ENCODE results near the gene MFSD8. TPM values are rescaled to one million over a fixed set of nuclear protein-coding genes. Genes with fewer than 3 reads are reported as not detected.
"Not testable (repeated sequence)": the region's sequence is repeated elsewhere in the genome, so short reads cannot be mapped to it uniquely, and the experiment has no call there.

The MFSD8 gene
- total RNA-seq, 2 experiments from 2014 or later = 13.0 to 15.6 TPM

DNA sequence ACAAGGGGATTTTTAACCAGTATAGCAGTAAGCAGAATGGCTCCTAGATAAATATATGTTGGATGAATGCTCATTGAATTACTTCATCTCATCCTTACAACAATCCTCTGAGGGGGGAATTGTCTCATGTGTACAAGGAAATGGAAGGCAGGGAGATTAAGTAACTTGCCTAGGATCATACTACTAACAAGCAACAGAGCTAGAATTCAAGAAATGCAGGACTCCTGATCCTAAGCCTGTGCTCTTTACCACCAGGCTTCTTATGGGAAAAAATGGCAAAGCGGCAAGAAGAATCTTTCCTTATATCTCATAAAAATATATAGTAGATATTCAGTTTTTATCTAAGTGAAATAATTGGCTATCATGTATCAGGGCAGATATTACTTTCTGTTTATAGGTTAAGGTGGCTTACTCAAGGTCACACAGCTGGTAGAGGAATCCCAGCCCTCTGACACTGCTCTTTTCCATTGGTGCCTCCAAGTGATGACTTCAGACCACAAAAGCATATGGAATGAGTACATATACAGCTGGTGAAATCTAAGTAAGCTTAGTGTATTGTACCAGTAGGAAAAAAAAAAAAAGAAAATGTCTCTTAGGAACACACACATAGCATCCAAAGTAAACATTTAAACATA is 2.3 kb upstream of the MFSD8 start:
- H3K36me3 Mint-ChIP-seq = peaks cover 17% of the 10 kb centered on the region
- no peak overlapping the region for H3K27ac Mint-ChIP-seq
- no peaks in the 10 kb centered on the region for H3K9me3 Mint-ChIP-seq
- H3K27me3 Mint-ChIP-seq = no peaks in the 10 kb centered on the region
- H3K4me3 Mint-ChIP-seq = peak overlapping the region; percentile 57
- DNase-seq = no peak
- peaks cover 35% of the 10 kb centered on the region for H3K4me1 Mint-ChIP-seq

DNA sequence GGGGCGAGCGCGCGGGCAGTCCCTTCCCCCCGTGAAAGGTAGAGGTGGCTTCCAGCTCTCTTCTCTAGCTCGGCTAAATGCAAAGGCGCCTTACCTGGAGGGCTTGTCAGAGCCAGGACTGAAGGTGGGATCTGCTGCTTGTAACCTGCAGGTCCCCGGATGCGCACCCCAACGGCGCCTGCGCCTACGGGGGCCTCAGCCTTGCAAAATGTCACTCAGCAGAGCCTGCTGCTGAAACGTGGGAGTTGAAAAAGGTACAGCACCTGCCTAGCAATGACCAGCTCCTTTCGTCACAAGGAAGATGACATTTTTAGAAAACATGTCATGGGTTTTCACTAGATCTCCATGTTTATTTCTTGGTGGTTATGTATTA is 816 bp upstream of the MFSD8 start:
- peak; percentile 83 for DNase-seq
- H3K36me3 Mint-ChIP-seq = peaks cover 17% of the 10 kb centered on the region
- peaks cover 34% of the 10 kb centered on the region for H3K4me1 Mint-ChIP-seq
- H3K9me3 Mint-ChIP-seq = no peaks in the 10 kb centered on the region
- peak overlapping the region; percentile 92 for H3K4me3 Mint-ChIP-seq
- H3K27ac Mint-ChIP-seq = peak overlapping the region; percentile 96
- H3K27me3 Mint-ChIP-seq = no peaks in the 10 kb centered on the region

DNA sequence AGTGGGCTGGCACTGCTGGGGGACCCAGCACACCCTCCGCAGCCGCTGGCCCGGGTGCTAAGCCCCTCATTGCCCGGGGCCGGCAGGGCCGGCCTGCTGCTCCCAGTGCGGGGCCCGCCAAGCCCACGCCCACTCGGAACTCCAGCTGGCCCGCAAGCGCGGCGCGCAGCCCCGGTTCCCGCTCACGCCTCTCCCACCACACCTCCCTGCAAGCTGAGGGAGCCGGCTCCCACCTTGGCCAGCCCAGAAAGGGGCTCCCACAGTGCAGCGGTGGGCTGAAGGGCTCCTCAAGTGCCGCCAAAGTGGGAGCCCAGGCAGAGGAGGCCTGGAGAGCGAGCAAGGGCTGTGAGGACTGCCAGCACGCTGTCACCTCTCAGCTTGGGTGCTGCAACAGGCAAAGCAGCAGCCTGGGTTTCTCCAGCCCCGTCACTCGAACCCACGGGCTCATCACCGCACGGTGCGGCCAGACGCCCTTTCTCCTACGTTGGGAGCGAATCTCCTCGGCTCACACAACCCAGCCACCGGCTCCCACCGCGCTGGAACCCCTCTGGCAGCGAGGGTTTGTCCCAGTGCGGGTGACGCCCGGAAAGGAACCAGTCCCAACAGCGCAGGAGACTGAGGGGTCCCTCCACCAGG is 429 bp downstream of the MFSD8 start:
- Mint-ChIP-seq H3K4me1 (peaks cover 34% of the 10 kb centered on the region), H3K27ac (peak overlapping the region; percentile 96), H3K36me3 (peaks cover 17% of the 10 kb centered on the region), H3K4me3 (peak overlapping the region; percentile 92)
- DNase-seq = peak; percentile 41
- H3K27me3 Mint-ChIP-seq, H3K9me3 Mint-ChIP-seq: not testable (repeated sequence)

DNA sequence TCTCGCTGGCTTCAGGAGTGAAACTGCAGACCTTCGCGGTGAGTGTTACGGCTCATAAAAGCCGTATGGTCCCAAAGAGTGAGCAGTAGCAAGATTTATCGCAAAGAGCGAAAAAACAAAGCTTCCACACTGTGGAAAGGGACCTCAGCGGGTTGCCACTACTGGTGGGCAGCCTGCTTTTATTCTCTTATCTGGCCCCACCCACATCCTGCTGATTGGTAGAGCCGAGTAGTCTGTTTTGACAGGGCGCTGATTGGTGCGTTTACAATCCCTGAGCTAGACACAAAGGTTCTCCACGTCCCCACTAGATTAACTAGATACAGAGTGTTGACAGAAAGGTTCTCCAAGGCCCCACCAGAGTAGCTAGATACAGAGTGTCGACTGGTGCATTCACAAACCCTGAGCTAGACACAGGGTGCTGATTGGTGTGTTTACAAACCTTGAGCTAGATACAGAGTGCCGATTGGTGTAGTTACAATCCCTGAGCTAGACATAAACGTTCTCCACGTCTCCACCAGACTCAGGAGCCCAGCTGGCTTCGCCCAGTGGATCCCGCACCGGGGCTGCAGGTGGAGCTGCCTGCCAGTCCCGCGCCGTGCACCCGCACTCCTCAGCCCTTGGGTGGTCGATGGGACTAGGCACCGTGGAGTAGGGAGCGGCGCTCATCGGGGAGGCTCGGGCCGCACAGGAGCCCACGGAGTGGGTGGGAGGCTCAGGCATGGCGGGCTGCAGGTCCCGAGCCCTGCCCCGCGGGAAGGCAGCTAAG is 1.2 kb downstream of the MFSD8 start:
- not testable (repeated sequence) for H3K9me3 Mint-ChIP-seq, H3K27me3 Mint-ChIP-seq
- peak; percentile 1 for DNase-seq
- Mint-ChIP-seq H3K4me1 (peaks cover 32% of the 10 kb centered on the region), H3K36me3 (peaks cover 19% of the 10 kb centered on the region), H3K4me3 (peak overlapping the region; percentile 77), H3K27ac (peak overlapping the region; percentile 56)

DNA sequence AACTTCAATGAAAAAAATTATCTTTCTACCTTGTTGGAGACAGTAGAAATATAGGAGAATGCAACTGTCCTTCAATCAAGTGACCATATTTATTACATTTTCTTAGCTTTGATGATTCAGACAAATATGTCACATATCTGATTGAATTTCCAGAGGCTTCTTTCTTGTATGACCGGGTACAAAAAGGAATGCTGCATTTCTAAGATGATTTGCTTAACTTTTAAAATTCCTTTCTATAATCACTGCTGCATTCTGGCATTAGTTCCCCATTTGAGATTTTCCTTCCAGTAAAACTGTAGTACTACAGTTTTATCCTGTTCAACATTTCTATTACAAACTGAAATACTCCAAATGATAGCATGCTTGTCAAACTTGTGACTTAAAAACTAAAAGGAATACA is 5.2 kb downstream of the MFSD8 start:
- Mint-ChIP-seq H3K27ac (no peak overlapping the region), H3K36me3 (peaks cover 13% of the 10 kb centered on the region), H3K4me1 (peaks cover 26% of the 10 kb centered on the region), H3K4me3 (no peak overlapping the region), H3K27me3 (no peaks in the 10 kb centered on the region), H3K9me3 (no peaks in the 10 kb centered on the region)
- DNase-seq = no peak

DNA sequence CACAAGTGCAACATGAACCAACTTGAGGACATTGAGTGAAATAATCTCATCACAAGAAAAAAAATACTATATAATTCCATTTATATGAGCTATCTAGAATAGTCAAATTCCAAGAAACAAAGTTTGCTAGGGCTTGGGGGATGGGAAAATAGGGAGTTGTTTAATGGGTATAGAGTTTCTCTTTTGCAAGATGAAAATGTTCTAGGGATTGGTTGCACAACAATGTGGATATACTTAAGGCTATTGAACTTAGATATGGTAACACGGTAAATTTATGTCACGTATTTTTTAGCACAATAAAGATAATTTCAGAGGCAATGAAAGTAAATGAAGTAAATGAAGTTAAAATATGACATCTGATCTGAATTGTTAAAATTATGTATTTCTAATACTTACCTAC is 7.9 kb downstream of the MFSD8 start:
- Mint-ChIP-seq H3K27ac (no peak overlapping the region), H3K4me1 (peaks cover 9% of the 10 kb centered on the region), H3K4me3 (no peak overlapping the region), H3K9me3 (no peaks in the 10 kb centered on the region), H3K27me3 (no peaks in the 10 kb centered on the region), H3K36me3 (peaks cover 12% of the 10 kb centered on the region)
- DNase-seq = no peak

DNA sequence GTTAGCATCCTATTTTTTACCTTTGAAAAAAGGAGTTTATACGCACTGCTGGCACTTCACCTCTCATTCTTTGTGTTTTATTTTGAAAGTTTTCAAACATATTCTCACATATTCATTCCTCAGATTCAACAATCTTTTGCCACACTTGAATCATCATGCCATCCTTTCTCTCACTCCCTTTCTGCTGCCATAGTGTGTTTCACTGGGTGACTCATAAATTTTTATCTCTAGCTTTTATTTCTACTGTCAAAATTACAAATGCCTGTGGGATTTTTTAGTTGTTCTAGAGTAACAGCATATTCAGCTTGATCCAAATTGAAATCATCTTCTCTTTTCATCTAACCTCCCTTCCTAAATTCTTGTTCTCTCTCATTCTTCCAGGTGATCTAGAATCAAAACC is 28.0 kb downstream of the MFSD8 start:
- Mint-ChIP-seq H3K36me3 (peaks cover 9% of the 10 kb centered on the region), H3K9me3 (no peaks in the 10 kb centered on the region), H3K27me3 (no peaks in the 10 kb centered on the region), H3K27ac (no peak overlapping the region), H3K4me3 (no peak overlapping the region), H3K4me1 (no peaks in the 10 kb centered on the region)
- DNase-seq = no peak

DNA sequence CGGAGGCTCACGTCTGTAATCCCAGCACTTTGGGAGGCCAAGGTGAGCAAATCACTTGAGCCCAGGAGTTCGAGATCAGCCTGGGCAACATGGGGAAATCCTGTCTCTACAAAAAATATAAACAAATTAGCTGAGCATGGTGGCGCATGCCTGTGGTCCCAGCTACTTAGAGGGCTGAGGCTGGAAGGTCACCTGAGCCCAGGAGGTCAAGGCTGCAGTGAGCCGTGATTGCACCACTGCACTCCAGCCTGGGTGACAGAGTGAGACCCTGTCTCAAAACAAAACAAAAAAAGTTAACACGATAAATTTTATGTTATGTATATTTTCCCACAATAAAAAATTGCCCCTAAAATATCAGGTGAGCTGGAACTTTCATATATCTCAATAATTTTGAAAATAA is 33.1 kb downstream of the MFSD8 start:
- not testable (repeated sequence) for DNase-seq, H3K27me3 Mint-ChIP-seq, H3K27ac Mint-ChIP-seq, H3K9me3 Mint-ChIP-seq, H3K4me3 Mint-ChIP-seq, H3K4me1 Mint-ChIP-seq
- H3K36me3 Mint-ChIP-seq = peaks cover 11% of the 10 kb centered on the region

DNA sequence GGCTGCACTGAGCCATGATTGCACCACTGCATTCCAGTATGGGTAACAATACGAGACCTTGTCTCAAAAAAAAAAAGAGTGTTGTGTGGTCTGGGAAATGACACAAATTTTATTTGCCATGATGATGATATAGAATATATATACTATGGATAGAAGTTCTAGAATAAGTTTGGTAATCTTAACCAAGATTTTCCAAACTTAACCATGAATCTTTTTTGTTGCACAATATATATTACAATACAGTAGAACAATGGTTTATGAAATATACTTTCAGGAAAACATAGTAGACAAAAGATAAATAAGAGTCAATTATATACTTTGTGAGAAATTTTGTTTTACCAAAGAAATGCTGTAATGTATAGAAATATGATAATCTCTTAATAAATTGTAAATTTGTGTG is 34.8 kb downstream of the MFSD8 start:
- no peak for DNase-seq
- no peak overlapping the region for H3K4me3 Mint-ChIP-seq
- H3K27me3 Mint-ChIP-seq = no peaks in the 10 kb centered on the region
- H3K27ac Mint-ChIP-seq = no peak overlapping the region
- peaks cover 4% of the 10 kb centered on the region for H3K9me3 Mint-ChIP-seq
- H3K4me1 Mint-ChIP-seq = no peaks in the 10 kb centered on the region
- peaks cover 22% of the 10 kb centered on the region for H3K36me3 Mint-ChIP-seq

DNA sequence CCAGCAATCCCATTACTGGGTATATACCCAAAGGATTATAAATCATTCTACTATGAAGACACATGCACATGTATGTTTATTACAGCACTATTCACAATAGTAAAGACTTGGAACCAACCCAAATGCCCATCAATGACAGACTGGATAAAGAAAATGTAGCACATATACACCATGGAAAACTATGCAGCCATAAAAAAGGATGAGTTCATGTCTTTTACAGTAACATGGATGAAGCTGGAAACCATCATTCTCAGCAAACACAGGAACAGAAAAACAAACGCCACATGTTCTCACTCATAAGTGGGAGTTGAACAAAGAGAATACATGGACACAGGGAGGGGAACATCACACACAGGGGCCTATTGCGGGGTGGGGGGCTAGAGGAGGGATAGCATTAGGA is 39.3 kb downstream of the MFSD8 start:
- peaks cover 36% of the 10 kb centered on the region for H3K36me3 Mint-ChIP-seq
- not testable (repeated sequence) for H3K4me3 Mint-ChIP-seq, DNase-seq, H3K4me1 Mint-ChIP-seq, H3K9me3 Mint-ChIP-seq, H3K27me3 Mint-ChIP-seq, H3K27ac Mint-ChIP-seq

DNA sequence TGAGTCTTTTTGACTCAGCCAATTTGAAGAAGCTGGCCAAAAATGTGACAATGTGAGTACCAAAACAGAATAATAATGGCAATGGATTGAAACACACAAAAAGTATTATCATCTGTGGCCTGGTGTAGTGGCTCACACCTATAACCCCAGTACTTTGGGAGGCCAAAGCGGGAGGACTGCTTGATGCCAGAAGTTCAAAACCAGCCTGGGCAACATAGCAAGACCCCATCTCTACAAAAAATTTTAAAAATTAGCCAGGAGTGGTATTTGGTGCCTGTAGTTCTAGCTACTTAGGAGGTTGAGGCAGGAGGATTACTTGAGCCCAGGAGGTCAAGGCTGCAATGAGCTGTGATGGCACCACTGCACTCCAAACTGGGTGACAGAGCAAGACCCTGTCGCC is 42.7 kb downstream of the MFSD8 start:
- no peak for DNase-seq
- H3K9me3 Mint-ChIP-seq = peaks cover 4% of the 10 kb centered on the region
- H3K4me3 Mint-ChIP-seq = no peak overlapping the region
- H3K36me3 Mint-ChIP-seq = peaks cover 32% of the 10 kb centered on the region
- no peaks in the 10 kb centered on the region for H3K4me1 Mint-ChIP-seq
- no peaks in the 10 kb centered on the region for H3K27me3 Mint-ChIP-seq
- H3K27ac Mint-ChIP-seq = no peak overlapping the region

DNA sequence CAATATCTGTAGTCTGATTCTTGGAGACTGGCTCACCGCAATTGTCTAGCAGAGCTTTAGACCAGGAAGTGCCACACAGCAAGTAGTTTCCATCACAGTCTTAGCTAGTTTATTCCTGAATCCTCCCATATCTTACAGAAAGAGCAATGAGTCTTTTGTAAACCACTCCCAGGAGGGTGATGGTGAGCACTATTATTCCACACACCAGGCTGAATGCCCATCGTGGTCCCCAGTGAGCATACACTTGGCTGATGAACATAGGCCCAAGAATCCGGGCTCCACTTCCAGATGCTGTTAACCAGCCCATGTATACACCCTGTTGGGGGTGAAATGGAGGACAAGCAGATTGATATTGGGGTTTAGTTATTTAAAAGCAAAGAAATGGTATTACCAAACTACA is 44.5 kb downstream of the MFSD8 start:
- Mint-ChIP-seq H3K9me3 (peaks cover 2% of the 10 kb centered on the region), H3K4me1 (no peaks in the 10 kb centered on the region), H3K4me3 (no peak overlapping the region), H3K27me3 (no peaks in the 10 kb centered on the region), H3K36me3 (peaks cover 26% of the 10 kb centered on the region), H3K27ac (no peak overlapping the region)
- DNase-seq = no peak

DNA sequence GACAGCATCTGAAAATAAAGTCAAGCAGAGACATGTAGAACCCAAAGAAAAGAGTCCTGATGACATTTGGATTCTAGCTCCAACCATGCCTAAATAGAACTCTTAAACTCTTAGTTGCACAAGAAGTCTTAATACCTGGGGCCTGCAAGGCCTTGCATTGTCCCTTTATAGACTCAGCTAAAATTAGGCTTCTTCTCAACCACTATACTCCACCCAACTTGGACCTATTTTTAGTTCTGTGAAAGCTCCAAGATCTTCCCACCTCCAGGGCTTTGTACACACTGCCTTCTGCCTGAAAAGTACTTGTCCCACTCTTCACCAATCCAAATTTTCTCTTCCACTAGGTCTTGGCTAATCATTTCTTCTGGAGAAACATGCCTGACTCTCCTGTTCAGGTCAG is 47.8 kb downstream of the MFSD8 start:
- H3K27me3 Mint-ChIP-seq = no peaks in the 10 kb centered on the region
- no peaks in the 10 kb centered on the region for H3K9me3 Mint-ChIP-seq
- no peak overlapping the region for H3K4me3 Mint-ChIP-seq
- H3K4me1 Mint-ChIP-seq = no peaks in the 10 kb centered on the region
- H3K36me3 Mint-ChIP-seq = peaks cover 11% of the 10 kb centered on the region
- H3K27ac Mint-ChIP-seq = no peak overlapping the region
- no peak for DNase-seq

DNA sequence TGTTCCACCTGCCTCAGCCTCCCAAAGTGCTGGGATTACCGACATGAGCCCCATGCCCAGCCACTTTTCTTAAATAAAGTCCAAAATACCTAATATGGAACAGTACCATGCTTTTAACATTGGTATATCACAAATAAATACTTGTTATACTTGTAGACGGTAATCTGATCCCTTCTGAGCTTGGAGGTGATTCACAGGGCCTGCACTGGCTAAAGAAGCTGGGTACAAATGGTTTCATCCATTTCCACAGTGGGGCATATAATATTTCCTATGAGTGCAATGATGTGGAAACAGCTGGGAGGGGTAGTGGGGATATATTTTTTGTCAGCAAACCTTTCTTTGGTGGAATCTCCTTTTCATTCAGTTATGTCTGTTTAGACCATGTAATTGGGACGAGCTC is 48.5 kb downstream of the MFSD8 start:
- Mint-ChIP-seq H3K36me3 (peaks cover 11% of the 10 kb centered on the region), H3K27me3 (no peaks in the 10 kb centered on the region), H3K27ac (no peak overlapping the region), H3K9me3 (no peaks in the 10 kb centered on the region), H3K4me1 (no peaks in the 10 kb centered on the region), H3K4me3 (no peak overlapping the region)
- DNase-seq = no peak

DNA sequence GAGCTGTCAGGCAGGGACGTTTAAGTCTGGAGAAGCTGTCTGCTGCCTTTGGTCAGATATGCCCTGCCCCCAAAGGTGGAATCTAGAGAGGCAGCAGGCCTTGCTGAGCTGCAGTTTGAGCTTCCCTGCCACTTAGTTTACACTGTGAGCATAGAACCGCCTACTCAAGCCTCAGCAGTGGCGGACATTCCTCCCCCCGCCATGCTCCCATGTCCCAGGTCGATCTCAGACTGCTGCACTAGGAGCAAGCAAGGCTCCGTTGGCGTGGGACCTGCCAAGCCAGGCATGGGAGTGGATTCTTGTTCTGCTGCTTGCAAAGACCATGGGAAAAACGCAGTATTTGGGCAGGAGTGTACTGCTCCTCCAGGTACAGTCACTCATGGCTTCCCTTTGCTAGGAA is 59.9 kb downstream of the MFSD8 start:
- H3K27ac Mint-ChIP-seq = no peak overlapping the region
- peaks cover 19% of the 10 kb centered on the region for H3K36me3 Mint-ChIP-seq
- DNase-seq = no peak
- H3K4me3 Mint-ChIP-seq = no peak overlapping the region
- no peaks in the 10 kb centered on the region for H3K4me1 Mint-ChIP-seq
- peaks cover 4% of the 10 kb centered on the region for H3K9me3 Mint-ChIP-seq
- no peaks in the 10 kb centered on the region for H3K27me3 Mint-ChIP-seq

DNA sequence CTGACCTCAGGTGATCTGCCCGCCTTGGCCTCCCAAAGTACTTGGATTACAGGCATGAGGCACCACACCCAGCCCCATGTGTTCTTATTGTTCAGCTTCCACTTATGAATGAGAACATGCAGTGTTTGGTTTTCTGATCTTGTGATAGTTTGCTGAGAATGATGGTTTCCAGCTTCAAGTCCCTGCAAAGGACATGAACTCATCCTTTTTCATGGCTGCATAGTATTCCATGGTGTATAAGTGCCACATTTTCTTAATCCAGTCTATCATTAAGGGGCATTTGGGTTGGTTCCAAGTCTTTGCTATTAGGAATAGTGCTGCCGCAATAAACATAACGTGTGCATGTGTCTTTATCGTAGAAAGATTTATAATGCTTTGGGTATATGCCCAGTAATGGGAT is 65.3 kb downstream of the MFSD8 start:
- H3K4me3 Mint-ChIP-seq, H3K27me3 Mint-ChIP-seq, DNase-seq, H3K4me1 Mint-ChIP-seq, H3K9me3 Mint-ChIP-seq, H3K27ac Mint-ChIP-seq: not testable (repeated sequence)
- H3K36me3 Mint-ChIP-seq = peaks cover 38% of the 10 kb centered on the region
